Lower leg skin (tissue), 3 donors: ENCODE results near the gene CADPS2.

Source experiments
- CTCF ChIP-seq, 3 donors: fragments of 450-650 bp; IDR thresholded peaks; one replicate each; pipeline ENCODE4 v1.5.1; 2016; ENCODE audit warnings: antibody characterized with exemption in 3 of 3, mild to moderate bottlenecking in 3 of 3, moderate library complexity in 2 of 3
- POLR2A ChIP-seq, 2 donors: fragments of 450-650 bp; IDR thresholded peaks; one replicate each; pipeline ENCODE4 v1.6.1; 2016 to 2017; ENCODE audit warnings: antibody characterized with exemption in 2 of 2, mild to moderate bottlenecking in 1 of 2, moderate library complexity in 1 of 2

DNA sequence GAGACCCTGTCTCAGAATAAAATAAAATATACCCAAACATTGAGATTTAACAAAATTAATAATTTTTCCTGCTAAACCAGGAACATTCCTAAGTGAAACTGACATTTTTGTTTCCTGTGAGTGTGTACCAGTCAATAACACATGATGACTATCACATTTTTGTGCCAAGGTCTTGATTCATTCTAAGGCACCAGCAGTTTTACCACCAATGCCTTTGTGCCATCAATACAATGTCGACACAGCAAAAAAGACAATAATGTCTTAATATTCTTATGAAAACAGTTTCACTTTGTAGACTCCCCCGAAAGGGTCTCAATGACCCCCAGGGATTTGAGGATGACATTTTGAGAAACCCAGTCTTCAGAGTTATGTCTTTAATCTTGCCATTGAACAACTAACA is 7.2 kb upstream of the CADPS2 start:
- TF ChIP-seq POLR2A (IDR thresholded peaks at IDR 0.05) (no peak), CTCF (IDR thresholded peaks at IDR 0.05) (no peak)
